Right lobe of liver (tissue), 4 donors: Measurements from ENCODE around the gene MACROH2A1.

Source experiments
- POLR2A ChIP-seq: fragments of 450-650 bp; IDR thresholded peaks from one replicate; pipeline ENCODE4 v1.6.1; 2017; ENCODE audit warnings: antibody characterized with exemption, mild to moderate bottlenecking
- TF ChIP-seq, protein P1 (sequence below), 4 donors: fragments of 200-600 bp in 3 of 4; fragments of 450-650 bp in 1 of 4; IDR thresholded peaks; one replicate each; pipeline versions ENCODE4 v1.5.1 to v1.8.0; 2016 to 2022; ENCODE audit warnings: antibody characterized with exemption in 4 of 4, mild to moderate bottlenecking in 2 of 4
- donor health status: DM: no; HTN: no; CAD: no.
- donor health status: DM: no; HTN: no; CAD: no.
- donor health status: DM: no; HTN: yes; CAD: no.

DNA sequence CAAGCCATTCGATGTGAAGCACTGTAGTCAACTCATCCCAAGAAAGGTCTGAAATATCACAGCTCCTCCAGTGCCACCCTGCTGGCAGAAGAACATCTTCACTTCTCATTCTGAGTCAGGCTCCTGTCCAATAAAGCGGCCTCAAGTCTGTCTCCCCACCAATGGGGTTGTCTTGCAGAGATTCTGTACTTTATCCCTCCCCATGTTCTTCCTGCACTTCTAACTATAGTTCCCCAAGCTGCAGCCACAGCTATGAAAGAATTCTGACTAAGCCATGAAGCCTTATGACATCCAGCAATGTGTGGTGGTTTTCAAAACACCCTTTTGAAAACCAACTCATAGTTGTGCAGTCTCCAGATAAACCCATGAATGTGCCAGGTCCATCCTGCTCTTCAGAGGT, 6.8 kb downstream of the MACROH2A1 start:
- TF ChIP-seq, protein P1, sequence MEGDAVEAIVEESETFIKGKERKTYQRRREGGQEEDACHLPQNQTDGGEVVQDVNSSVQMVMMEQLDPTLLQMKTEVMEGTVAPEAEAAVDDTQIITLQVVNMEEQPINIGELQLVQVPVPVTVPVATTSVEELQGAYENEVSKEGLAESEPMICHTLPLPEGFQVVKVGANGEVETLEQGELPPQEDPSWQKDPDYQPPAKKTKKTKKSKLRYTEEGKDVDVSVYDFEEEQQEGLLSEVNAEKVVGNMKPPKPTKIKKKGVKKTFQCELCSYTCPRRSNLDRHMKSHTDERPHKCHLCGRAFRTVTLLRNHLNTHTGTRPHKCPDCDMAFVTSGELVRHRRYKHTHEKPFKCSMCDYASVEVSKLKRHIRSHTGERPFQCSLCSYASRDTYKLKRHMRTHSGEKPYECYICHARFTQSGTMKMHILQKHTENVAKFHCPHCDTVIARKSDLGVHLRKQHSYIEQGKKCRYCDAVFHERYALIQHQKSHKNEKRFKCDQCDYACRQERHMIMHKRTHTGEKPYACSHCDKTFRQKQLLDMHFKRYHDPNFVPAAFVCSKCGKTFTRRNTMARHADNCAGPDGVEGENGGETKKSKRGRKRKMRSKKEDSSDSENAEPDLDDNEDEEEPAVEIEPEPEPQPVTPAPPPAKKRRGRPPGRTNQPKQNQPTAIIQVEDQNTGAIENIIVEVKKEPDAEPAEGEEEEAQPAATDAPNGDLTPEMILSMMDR (IDR thresholded peaks at IDR 0.05): no peak
- no peak for TF ChIP-seq POLR2A
